ENCODE results near the gene NUMB. TPM values are rescaled to one million over a fixed set of nuclear protein-coding genes. Genes with fewer than 3 reads are reported as not detected.

The NUMB gene
- total RNA-seq, 2 experiments from 2014 or later = 18.6 to 87.8 TPM

DNA sequence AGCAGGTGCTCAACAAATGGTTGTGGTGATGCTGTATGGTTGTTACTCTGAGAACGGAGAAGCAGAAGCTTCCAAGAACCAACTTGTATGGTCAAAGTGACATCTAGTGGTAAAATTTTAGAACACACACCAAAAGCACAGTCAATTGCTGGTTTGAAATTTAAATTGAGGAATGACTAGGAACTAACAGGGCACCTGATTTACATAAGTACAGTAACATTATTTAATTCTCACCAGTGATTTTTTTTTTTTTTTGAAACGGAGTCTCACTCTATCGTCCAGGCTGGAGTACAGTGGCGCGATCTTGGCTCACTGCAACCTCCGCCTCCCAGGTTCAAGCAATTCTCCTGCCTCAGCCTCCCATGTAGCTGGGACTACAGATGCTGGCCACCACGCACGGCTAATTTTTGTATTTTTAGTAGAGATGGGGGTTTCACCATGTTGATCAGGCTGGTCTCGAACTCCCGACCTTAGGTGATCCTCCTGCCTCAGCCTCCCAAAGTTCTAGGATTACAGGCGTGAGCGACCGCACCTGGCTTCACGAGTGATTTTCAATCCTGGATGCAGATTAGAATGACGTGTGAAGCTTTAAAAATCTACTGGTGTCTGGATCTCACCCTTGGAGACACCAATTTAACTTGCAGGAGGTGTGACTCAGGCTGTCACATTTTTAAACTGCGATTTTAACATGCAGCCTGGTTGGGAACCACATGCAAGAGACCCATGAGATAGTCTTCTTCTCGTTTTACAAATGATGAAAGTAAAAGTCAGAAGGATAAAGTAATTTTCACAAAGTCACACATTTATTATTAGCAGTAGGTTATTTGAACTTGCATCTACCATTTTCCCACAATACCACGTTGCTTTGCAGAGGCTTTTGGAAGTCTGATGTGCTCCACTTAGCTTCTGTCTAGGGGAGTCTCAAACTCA, 14.1 kb upstream of the NUMB start:
- Histone ChIP-seq H3K4me1 (ENCODE audit: insufficient read depth, low read length, poor library complexity, severe bottlenecking) (no peaks in the 10 kb centered on the region), H3K4me3 (ENCODE audit: low read depth, low read length, poor library complexity, severe bottlenecking) (no peak overlapping the region), H2AFZ (ENCODE audit: low read length) (no peak overlapping the region), H3K36me3 (ENCODE audit: insufficient read depth, low read length) (no peaks in the 10 kb centered on the region), H4K20me1 (ENCODE audit: insufficient read depth, low read length) (no peaks in the 10 kb centered on the region), H3K9me2 (ENCODE audit: insufficient read depth, low read length) (no peaks in the 10 kb centered on the region), H3K79me2 (ENCODE audit: insufficient read depth, low read depth, low read length) (no peaks in the 10 kb centered on the region), H3K4me2 (ENCODE audit: low read length) (no peak overlapping the region), H3K9me3 (ENCODE audit: low read length) (no peaks in the 10 kb centered on the region), H3K27ac (ENCODE audit: low read depth, low read length, poor library complexity, severe bottlenecking) (no peak overlapping the region)
- no peak for TF ChIP-seq EZH2phosphoT487 (IDR thresholded peaks at IDR 0.05; ENCODE audit: borderline replicate concordance, low read depth, low read length)
- TF ChIP-seq, protein P1, sequence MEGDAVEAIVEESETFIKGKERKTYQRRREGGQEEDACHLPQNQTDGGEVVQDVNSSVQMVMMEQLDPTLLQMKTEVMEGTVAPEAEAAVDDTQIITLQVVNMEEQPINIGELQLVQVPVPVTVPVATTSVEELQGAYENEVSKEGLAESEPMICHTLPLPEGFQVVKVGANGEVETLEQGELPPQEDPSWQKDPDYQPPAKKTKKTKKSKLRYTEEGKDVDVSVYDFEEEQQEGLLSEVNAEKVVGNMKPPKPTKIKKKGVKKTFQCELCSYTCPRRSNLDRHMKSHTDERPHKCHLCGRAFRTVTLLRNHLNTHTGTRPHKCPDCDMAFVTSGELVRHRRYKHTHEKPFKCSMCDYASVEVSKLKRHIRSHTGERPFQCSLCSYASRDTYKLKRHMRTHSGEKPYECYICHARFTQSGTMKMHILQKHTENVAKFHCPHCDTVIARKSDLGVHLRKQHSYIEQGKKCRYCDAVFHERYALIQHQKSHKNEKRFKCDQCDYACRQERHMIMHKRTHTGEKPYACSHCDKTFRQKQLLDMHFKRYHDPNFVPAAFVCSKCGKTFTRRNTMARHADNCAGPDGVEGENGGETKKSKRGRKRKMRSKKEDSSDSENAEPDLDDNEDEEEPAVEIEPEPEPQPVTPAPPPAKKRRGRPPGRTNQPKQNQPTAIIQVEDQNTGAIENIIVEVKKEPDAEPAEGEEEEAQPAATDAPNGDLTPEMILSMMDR (conservative IDR thresholded peaks at IDR 0.05; ENCODE audit: low read length) = peak; percentile 87
- BruUV-seq (replicated peaks) = no TSS peak
- peak; percentile 79 for DNase-seq (ENCODE audit: low spot score)
- CTCF ChIA-PET (ENCODE audit: unreplicated experiment) = interaction anchor here (0.7 to 1.4 kb wide), 3 partner anchors 178 to 255 kb away, joined by 3 to 11 read pairs (median 3); no protein-coding TSS in a partner anchor
- intact Hi-C loops (cut with micrococcal nuclease; ENCODE audit: unreplicated experiment) = loop anchor here (1.0 kb wide), 3 partner anchors 177 to 299 kb away; no protein-coding TSS in a partner anchor
- POLR2A ChIA-PET = interaction anchor here (0.7 to 2.4 kb wide), 6 partner anchors 10 to 176 kb away, joined by 3 to 7 read pairs (median 4); partner anchors contain the start of gene NUMB

- DNase-seq (ENCODE audit: low spot score) = no peak
- TF ChIP-seq, protein P1 (conservative IDR thresholded peaks at IDR 0.05; ENCODE audit: low read length) = no peak
- no peak for TF ChIP-seq EZH2phosphoT487 (IDR thresholded peaks at IDR 0.05; ENCODE audit: borderline replicate concordance, low read depth, low read length)
- no peak overlapping the region for H3K4me3 ChIP-seq (ENCODE audit: low read depth, low read length, poor library complexity, severe bottlenecking)
- no peaks in the 10 kb centered on the region for H3K9me2 ChIP-seq (ENCODE audit: insufficient read depth, low read length)
- POLR2A ChIA-PET = interaction anchor here (0.7 to 2.4 kb wide), 7 partner anchors 9 to 237 kb away, joined by 3 to 7 read pairs (median 4); partner anchors contain the start of gene NUMB
- H3K79me2 ChIP-seq (ENCODE audit: insufficient read depth, low read depth, low read length) = no peaks in the 10 kb centered on the region
- CTCF ChIA-PET (ENCODE audit: unreplicated experiment) = interaction anchor here (1.4 kb wide), 1 partner anchor 177 kb away, joined by 11 read pairs; no protein-coding TSS in a partner anchor
- no peak overlapping the region for H2AFZ ChIP-seq (ENCODE audit: low read length)
- no peak overlapping the region for H3K4me2 ChIP-seq (ENCODE audit: low read length)
- BruUV-seq (replicated peaks) = no TSS peak
- no peaks in the 10 kb centered on the region for H3K9me3 ChIP-seq (ENCODE audit: low read length)
- no peaks in the 10 kb centered on the region for H4K20me1 ChIP-seq (ENCODE audit: insufficient read depth, low read length)
- no peaks in the 10 kb centered on the region for H3K4me1 ChIP-seq (ENCODE audit: insufficient read depth, low read length, poor library complexity, severe bottlenecking)
- intact Hi-C loops (cut with micrococcal nuclease; ENCODE audit: unreplicated experiment) = loop anchor here (1.0 kb wide), 3 partner anchors 176 to 298 kb away; no protein-coding TSS in a partner anchor
- no peaks in the 10 kb centered on the region for H3K36me3 ChIP-seq (ENCODE audit: insufficient read depth, low read length)
- H3K27ac ChIP-seq (ENCODE audit: low read depth, low read length, poor library complexity, severe bottlenecking) = no peak overlapping the region
Observed at GRCh38 chr14:73471582-73472184, 13.3 kb upstream of the NUMB start.
